Parathyroid adenoma (tissue), 2 donors: ENCODE results near the gene ZNF800.

Source experiments
- H2AFZ ChIP-seq: fragments of 300-600 bp; sonication (generic); one replicate; pipeline ENCODE4 v1.7.0; 2017; ENCODE audit warnings: antibody characterized with exemption, mild to moderate bottlenecking
- H3K27ac ChIP-seq: fragments of 300-600 bp; sonication (generic); one replicate; pipeline ENCODE4 v1.7.0; 2017
- H3K27me3 ChIP-seq: fragments of 300-600 bp; sonication (generic); one replicate; pipeline ENCODE4 v1.7.0; 2017; ENCODE audit warnings: low read length; ENCODE audit not compliant: control insufficient read depth, insufficient read depth
- H3K36me3 ChIP-seq: fragments of 300-600 bp; sonication (generic); one replicate; pipeline ENCODE4 v1.7.0; 2017; ENCODE audit warnings: low read length; ENCODE audit not compliant: control insufficient read depth, insufficient read depth
- H3K4me1 ChIP-seq: fragments of 300-600 bp; sonication (generic); one replicate; pipeline ENCODE4 v1.7.0; 2017; ENCODE audit warnings: control low read depth
- H3K4me2 ChIP-seq: fragments of 300-600 bp; sonication (generic); one replicate; pipeline ENCODE4 v1.7.0; 2017; ENCODE audit warnings: low read length
- H3K4me3 ChIP-seq: fragments of 300-600 bp; sonication (generic); one replicate; pipeline ENCODE4 v1.7.0; 2017; ENCODE audit warnings: low read depth, low read length
- H3K79me2 ChIP-seq: fragments of 300-600 bp; sonication (generic); one replicate; pipeline ENCODE4 v1.7.0; 2017; ENCODE audit warnings: control low read depth
- H3K9ac ChIP-seq: fragments of 300-600 bp; sonication (generic); one replicate; pipeline ENCODE4 v1.7.0; 2017; ENCODE audit warnings: mild to moderate bottlenecking
- H3K9me3 ChIP-seq: fragments of 300-600 bp; sonication (generic); one replicate; pipeline ENCODE4 v1.7.0; 2017; ENCODE audit warnings: low read length; ENCODE audit not compliant: control insufficient read depth
- CTCF ChIP-seq: fragments of 300-600 bp; sonication (generic); IDR thresholded peaks from one replicate; pipeline ENCODE4 v1.7.0; 2017; ENCODE audit warnings: antibody characterized with exemption, mild to moderate bottlenecking
- donor health status: primary hyperparathyroidism.

Gene ZNF800

DNA sequence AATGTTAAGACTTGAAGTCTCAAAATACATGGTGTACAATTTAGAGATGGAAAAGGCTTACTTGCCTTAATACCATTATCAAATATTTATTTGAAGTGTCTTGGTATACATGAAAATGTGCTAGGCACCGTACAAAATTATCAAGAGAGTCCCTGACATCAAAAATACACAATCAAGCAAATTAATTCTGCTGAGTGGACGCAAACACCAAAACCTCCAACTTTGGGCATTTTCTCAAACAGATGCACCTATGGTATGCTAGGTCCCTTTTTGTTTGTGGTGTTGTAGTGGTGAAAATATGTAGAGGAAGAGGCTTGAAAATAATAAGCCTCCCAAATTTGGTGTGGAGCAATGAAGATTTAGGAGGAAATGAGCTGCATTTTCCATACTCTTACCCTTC lies 24.8 kb downstream of the ZNF800 start:
- H3K4me1 ChIP-seq = no peaks in the 10 kb centered on the region
- peaks cover 3% of the 10 kb centered on the region for H3K79me2 ChIP-seq
- H3K4me2 ChIP-seq = no peak overlapping the region
- H3K27me3 ChIP-seq = no peaks in the 10 kb centered on the region
- no peak overlapping the region for H3K9ac ChIP-seq
- no peak overlapping the region for H2AFZ ChIP-seq
- H3K36me3 ChIP-seq = no peaks in the 10 kb centered on the region
- H3K9me3 ChIP-seq = no peaks in the 10 kb centered on the region
- H3K4me3 ChIP-seq = no peak overlapping the region
- no peak overlapping the region for H3K27ac ChIP-seq
- no peak for TF ChIP-seq CTCF

DNA sequence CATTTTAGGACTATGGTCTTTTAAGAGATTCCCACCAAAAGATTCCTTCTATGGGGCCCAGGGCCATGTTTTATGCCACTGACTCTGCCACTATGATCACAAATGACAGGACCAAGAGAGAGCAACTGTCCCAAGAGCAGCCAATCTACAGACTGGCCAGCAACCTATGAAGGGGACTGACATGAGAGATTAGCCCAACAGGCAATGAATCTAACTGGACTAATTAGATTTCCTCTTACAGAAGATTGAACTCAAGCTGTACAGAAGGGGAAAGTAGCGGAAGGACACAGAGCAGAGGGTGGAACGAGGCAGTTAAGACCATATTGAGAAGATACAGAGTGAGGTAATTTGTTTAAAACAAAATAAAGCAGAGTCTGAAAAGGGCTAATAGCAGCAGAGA lies 25.8 kb downstream of the ZNF800 start:
- no peaks in the 10 kb centered on the region for H3K4me1 ChIP-seq
- H3K27me3 ChIP-seq = no peaks in the 10 kb centered on the region
- H2AFZ ChIP-seq = no peak overlapping the region
- no peak overlapping the region for H3K27ac ChIP-seq
- H3K4me2 ChIP-seq = no peak overlapping the region
- peaks cover 3% of the 10 kb centered on the region for H3K79me2 ChIP-seq
- no peak overlapping the region for H3K9ac ChIP-seq
- H3K4me3 ChIP-seq = no peak overlapping the region
- TF ChIP-seq CTCF = no peak
- no peaks in the 10 kb centered on the region for H3K9me3 ChIP-seq
- H3K36me3 ChIP-seq = no peaks in the 10 kb centered on the region

- H3K4me1 ChIP-seq = no peaks in the 10 kb centered on the region
- no peaks in the 10 kb centered on the region for H3K36me3 ChIP-seq
- no peak overlapping the region for H3K4me3 ChIP-seq
- no peak overlapping the region for H3K9ac ChIP-seq
- H2AFZ ChIP-seq = no peak overlapping the region
- TF ChIP-seq CTCF = no peak
- H3K27ac ChIP-seq = no peak overlapping the region
- no peak overlapping the region for H3K4me2 ChIP-seq
- no peaks in the 10 kb centered on the region for H3K9me3 ChIP-seq
- H3K27me3 ChIP-seq = no peaks in the 10 kb centered on the region
- peaks cover 3% of the 10 kb centered on the region for H3K79me2 ChIP-seq
These were observed 26.6 kb downstream of the ZNF800 start for GRCh38 chr7:127365957-127366315.

DNA sequence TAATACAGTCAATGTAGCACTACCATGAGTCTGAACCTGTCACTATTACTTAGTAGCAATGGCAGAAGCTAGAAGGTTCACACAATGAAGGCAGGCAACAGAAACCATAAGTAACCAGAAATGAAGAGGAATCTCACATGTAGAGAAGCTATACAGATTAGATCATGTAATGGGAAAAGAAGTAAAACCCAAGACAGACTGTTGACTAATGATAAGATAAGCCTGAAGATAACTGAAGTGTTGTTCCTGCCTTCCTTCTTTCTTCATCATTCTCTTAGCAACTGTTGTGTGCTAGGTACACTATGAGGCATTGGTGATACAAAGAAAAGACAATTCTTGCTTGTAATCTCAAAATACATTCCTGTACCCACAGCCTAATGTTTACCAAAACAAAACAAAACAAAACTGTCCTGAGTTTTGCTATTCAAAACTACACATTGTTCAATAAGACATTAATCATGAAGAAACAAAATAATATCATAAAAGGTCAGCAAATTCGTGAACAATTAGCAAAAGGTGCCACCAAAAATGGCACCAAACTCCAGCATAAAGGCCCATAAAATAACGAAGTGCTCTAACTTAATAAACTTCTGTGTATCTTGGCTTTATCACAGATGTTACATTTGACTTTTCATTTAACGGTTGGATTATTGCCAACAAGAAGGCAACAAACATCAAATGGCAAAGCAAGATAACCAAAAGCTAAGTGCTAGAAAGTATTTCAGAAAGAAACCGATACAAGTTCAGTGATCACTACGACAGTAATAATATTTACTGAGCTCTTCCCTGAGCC lies 27.1 kb downstream of the ZNF800 start:
- Histone ChIP-seq H3K27me3 (no peaks in the 10 kb centered on the region), H3K4me3 (no peak overlapping the region), H3K9me3 (no peaks in the 10 kb centered on the region), H3K4me1 (no peaks in the 10 kb centered on the region), H3K27ac (no peak overlapping the region), H3K4me2 (no peak overlapping the region), H2AFZ (no peak overlapping the region), H3K79me2 (peaks cover 3% of the 10 kb centered on the region), H3K9ac (no peak overlapping the region), H3K36me3 (no peaks in the 10 kb centered on the region)
- TF ChIP-seq CTCF = no peak
